Ascending aorta (tissue), 2 donors: ENCODE results near the gene ACR. TPM values are rescaled to one million over a fixed set of nuclear protein-coding genes. Genes with fewer than 3 reads are reported as not detected.

Experiments used
- DNase-seq, 2 donors: peaks; one replicate each; pipeline ENCODE4 v3.0.0-alpha.2; 2019; ENCODE audit warnings: low spot score in 2 of 2
- H3K27ac ChIP-seq, 2 donors: fragments of 200-600 bp; sonication (generic); one replicate each; pipeline ENCODE4 v1.5.1; 2016 to 2017; ENCODE audit warnings: mild to moderate bottlenecking in 1 of 2
- H3K27me3 ChIP-seq: fragments of 200-600 bp; sonication (generic); one replicate; pipeline ENCODE4 v1.5.1; 2017
- H3K36me3 ChIP-seq, 2 donors: fragments of 200-600 bp; sonication (generic); one replicate each; pipeline ENCODE4 v1.5.1; 2016
- H3K4me1 ChIP-seq, 2 donors: fragments of 200-600 bp; sonication (generic); one replicate each; pipeline ENCODE4 v1.5.1; 2016 to 2017; ENCODE audit warnings: mild to moderate bottlenecking in 1 of 2
- H3K4me3 ChIP-seq, 2 donors: fragments of 200-600 bp; sonication (generic); one replicate each; pipeline ENCODE4 v1.5.1; 2016 to 2017; ENCODE audit warnings: mild to moderate bottlenecking in 1 of 2
- H3K9me3 ChIP-seq, 2 donors: fragments of 200-600 bp; sonication (generic); one replicate each; pipeline ENCODE4 v1.5.1; 2016
- intact Hi-C: fragments of 100-400 bp; cut with DNase I; formaldehyde crosslinking; loops from one replicate; pipeline ENCODE4 v1.15.1; 2023
- total RNA-seq: library from RNA; depleted of rRNA; stranded (reverse); fragments of >200 nt; gene quantifications from one replicate; pipeline ENCODE4 v1.1.0, GENCODE V29; 2016
- TF ChIP-seq, protein P1 (sequence below), 3 experiments: fragments of 200-600 bp in 2 of 3; fragments of 450-650 bp in 1 of 3; sonication (generic) in 2 of 3; IDR thresholded peaks; one replicate each; pipeline ENCODE4 v1.5.1; 2016 to 2019; ENCODE audit warnings: antibody characterized with exemption in 3 of 3, mild to moderate bottlenecking in 1 of 3, moderate library complexity in 1 of 3

The ACR gene
- total RNA-seq, 1 donor from 2014 or later: not detected

GRCh38 chr22:50713571-50714056, 24.4 kb upstream of the ACR start:
- Histone ChIP-seq H3K4me3 (no peak overlapping the region), H3K36me3 (no peaks in the 10 kb centered on the region), H3K9me3 (no peaks in the 10 kb centered on the region), H3K27ac (no peak overlapping the region), H3K27me3 (no peaks in the 10 kb centered on the region), H3K4me1 (no peaks in the 10 kb centered on the region)
- TF ChIP-seq, protein P1, sequence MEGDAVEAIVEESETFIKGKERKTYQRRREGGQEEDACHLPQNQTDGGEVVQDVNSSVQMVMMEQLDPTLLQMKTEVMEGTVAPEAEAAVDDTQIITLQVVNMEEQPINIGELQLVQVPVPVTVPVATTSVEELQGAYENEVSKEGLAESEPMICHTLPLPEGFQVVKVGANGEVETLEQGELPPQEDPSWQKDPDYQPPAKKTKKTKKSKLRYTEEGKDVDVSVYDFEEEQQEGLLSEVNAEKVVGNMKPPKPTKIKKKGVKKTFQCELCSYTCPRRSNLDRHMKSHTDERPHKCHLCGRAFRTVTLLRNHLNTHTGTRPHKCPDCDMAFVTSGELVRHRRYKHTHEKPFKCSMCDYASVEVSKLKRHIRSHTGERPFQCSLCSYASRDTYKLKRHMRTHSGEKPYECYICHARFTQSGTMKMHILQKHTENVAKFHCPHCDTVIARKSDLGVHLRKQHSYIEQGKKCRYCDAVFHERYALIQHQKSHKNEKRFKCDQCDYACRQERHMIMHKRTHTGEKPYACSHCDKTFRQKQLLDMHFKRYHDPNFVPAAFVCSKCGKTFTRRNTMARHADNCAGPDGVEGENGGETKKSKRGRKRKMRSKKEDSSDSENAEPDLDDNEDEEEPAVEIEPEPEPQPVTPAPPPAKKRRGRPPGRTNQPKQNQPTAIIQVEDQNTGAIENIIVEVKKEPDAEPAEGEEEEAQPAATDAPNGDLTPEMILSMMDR (IDR thresholded peaks at IDR 0.05): no peak
- intact Hi-C loops: no loop called here
- no peak for DNase-seq

- TF ChIP-seq, protein P1 (IDR thresholded peaks at IDR 0.05): no peak
- intact Hi-C loops: no loop called here
- no peaks in the 10 kb centered on the region for H3K27me3 ChIP-seq
- no peak overlapping the region for H3K4me3 ChIP-seq
- DNase-seq: no peak
- H3K36me3 ChIP-seq: no peaks in the 10 kb centered on the region
- no peaks in the 10 kb centered on the region for H3K4me1 ChIP-seq
- no peaks in the 10 kb centered on the region for H3K9me3 ChIP-seq
- H3K27ac ChIP-seq: no peak overlapping the region
Measured at GRCh38 chr22:50714150-50714549, 23.9 kb upstream of the ACR start.

GRCh38 chr22:50714631-50715179, 23.3 kb upstream of the ACR start:
- intact Hi-C loops: no loop called here
- TF ChIP-seq, protein P1 (IDR thresholded peaks at IDR 0.05): no peak
- Histone ChIP-seq H3K27ac (no peak overlapping the region), H3K9me3 (no peaks in the 10 kb centered on the region), H3K4me3 (no peak overlapping the region), H3K36me3 (no peaks in the 10 kb centered on the region), H3K4me1 (no peaks in the 10 kb centered on the region), H3K27me3 (no peaks in the 10 kb centered on the region)
- DNase-seq: no peak

DNA sequence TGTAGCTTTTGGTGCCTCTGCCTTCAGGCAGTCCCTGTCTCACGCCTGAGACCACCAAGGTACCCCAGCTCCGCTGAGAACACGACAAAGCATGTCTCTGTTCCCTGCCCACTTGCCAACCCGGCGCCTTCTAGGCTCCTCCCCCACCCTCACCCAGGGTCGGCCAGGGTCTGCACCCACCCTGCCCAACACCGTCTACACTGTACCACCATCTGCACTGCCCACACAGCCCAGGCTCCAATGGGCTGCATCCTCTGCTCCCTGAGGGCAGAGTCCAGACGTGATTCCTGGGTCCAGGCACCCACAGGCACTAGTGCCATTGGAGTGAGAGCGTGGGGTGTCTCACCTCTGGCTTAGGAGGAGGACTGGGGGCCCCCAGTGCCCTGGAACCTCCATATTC, 22.8 kb upstream of the ACR start:
- DNase-seq: no peak
- H3K4me3 ChIP-seq: no peak overlapping the region
- H3K4me1 ChIP-seq: no peaks in the 10 kb centered on the region
- TF ChIP-seq, protein P1 (IDR thresholded peaks at IDR 0.05): no peak
- no peaks in the 10 kb centered on the region for H3K9me3 ChIP-seq
- no peaks in the 10 kb centered on the region for H3K36me3 ChIP-seq
- no peak overlapping the region for H3K27ac ChIP-seq
- H3K27me3 ChIP-seq: no peaks in the 10 kb centered on the region
- intact Hi-C loops: no loop called here

DNA sequence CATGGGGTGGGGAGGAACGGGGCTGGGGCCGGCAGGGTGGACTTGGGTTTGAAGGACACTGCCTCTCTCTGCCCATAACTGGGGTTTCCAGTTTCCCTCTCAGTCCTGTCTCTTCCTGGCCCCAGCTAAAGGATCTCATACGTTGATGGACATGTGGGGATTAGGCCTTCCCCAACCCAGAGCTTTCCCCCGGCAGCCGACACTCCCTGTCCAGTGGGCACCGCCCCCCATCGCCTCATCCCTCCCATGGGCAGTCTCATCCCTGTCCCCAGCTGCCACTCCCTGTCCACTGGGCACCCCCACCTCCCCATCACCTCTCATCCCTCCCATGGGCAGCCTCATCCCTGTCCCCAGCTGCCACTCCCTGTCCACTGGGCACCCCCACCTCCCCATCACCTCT, 22.2 kb upstream of the ACR start:
- no peaks in the 10 kb centered on the region for H3K4me1 ChIP-seq
- H3K9me3 ChIP-seq: no peaks in the 10 kb centered on the region
- H3K27me3 ChIP-seq: no peaks in the 10 kb centered on the region
- no peaks in the 10 kb centered on the region for H3K36me3 ChIP-seq
- no peak for DNase-seq
- intact Hi-C loops: no loop called here
- TF ChIP-seq, protein P1 (IDR thresholded peaks at IDR 0.05): no peak
- no peak overlapping the region for H3K27ac ChIP-seq
- H3K4me3 ChIP-seq: no peak overlapping the region
